Common myeloid progenitor, CD34-positive (primary cell): ENCODE measurements around the gene PTPRN2.

ENCODE experiments used
- CTCF ChIA-PET: fragments of 350-600 bp; sonication (Branson Sonifier 250); formaldehyde crosslinking; loops from one replicate; lab custom pipeline; 2021; ENCODE audit warnings: antibody characterized with exemption; lab: Charles Lee
- POLR2A ChIA-PET: fragments of 350-600 bp; sonication (Branson Sonifier 250); formaldehyde crosslinking; loops from one replicate; lab custom pipeline; 2021; ENCODE audit warnings: antibody characterized with exemption; lab: Charles Lee
- DNase-seq, 3 donors: peaks; one replicate each; pipeline versions ENCODE4 v3.0.0 to v3.0.0-alpha.2; 2013
- H3K27ac ChIP-seq, 2 experiments: 1 replicate in 1 of 2; 2 replicates in 1 of 2; pipeline ENCODE4 v1.7.0; 2013; ENCODE audit warnings: inconsistent platforms in 2 of 2, low read length in 2 of 2, mild to moderate bottlenecking in 2 of 2, low read depth in 1 of 2, moderate library complexity in 1 of 2; ENCODE audit not compliant: severe bottlenecking in 2 of 2, insufficient read depth in 1 of 2, poor library complexity in 1 of 2
- H3K27me3 ChIP-seq, 5 experiments: replicated peaks in 2 of 5; 1 replicate in 3 of 5; 2 replicates in 2 of 5; pipeline versions ENCODE4 v1.6.1 to v1.7.0; 2013; ENCODE audit warnings: low read length in 4 of 5, mild to moderate bottlenecking in 2 of 5, moderate library complexity in 2 of 5, inconsistent platforms in 1 of 5; ENCODE audit not compliant: insufficient read depth in 5 of 5, control insufficient read depth in 4 of 5
- H3K36me3 ChIP-seq, 4 experiments: 1 replicate in 2 of 4; 2 replicates in 2 of 4; pipeline versions ENCODE4 v1.6.1 to v1.7.0; 2013; ENCODE audit warnings: low read length in 3 of 4, control low read depth in 1 of 4, mild to moderate bottlenecking in 1 of 4; ENCODE audit not compliant: control insufficient read depth in 4 of 4, insufficient read depth in 4 of 4
- H3K4me1 ChIP-seq, 4 experiments: 1 replicate in 3 of 4; 2 replicates in 1 of 4; pipeline versions ENCODE4 v1.6.1 to v1.7.1; 2013; ENCODE audit warnings: low read length in 3 of 4, mild to moderate bottlenecking in 3 of 4, control low read depth in 1 of 4, inconsistent platforms in 1 of 4, moderate library complexity in 1 of 4; ENCODE audit not compliant: control insufficient read depth in 4 of 4, insufficient read depth in 4 of 4; ENCODE audit errors: control extremely low read depth in 1 of 4
- H3K4me3 ChIP-seq, 7 experiments: 1 replicate in 4 of 7; 2 replicates in 3 of 7; pipeline versions ENCODE4 v1.5.1 to v1.7.0; 2013; ENCODE audit warnings: mild to moderate bottlenecking in 7 of 7, low read length in 6 of 7, moderate library complexity in 6 of 7, inconsistent platforms in 2 of 7, low read depth in 2 of 7, control low read depth in 1 of 7; ENCODE audit not compliant: insufficient read depth in 4 of 7, control insufficient read depth in 1 of 7; ENCODE audit errors: extremely low read depth in 1 of 7
- H3K9me3 ChIP-seq, 5 experiments: 1 replicate in 4 of 5; 2 replicates in 1 of 5; pipeline versions ENCODE4 v1.6.1 to v1.7.1; 2013; ENCODE audit warnings: low read length in 4 of 5, mild to moderate bottlenecking in 2 of 5, inconsistent platforms in 1 of 5, low read depth in 1 of 5, moderate library complexity in 1 of 5; ENCODE audit not compliant: control insufficient read depth in 4 of 5, insufficient read depth in 2 of 5; ENCODE audit errors: control extremely low read depth in 1 of 5
- WGBS: methylation state at CpG from one replicate; pipeline ENCODE4 v1.1.5; 2013; ENCODE audit not compliant: insufficient coverage; 5-methylcytosine and 5-hydroxymethylcytosine counted together

PTPRN2 gene

DNA sequence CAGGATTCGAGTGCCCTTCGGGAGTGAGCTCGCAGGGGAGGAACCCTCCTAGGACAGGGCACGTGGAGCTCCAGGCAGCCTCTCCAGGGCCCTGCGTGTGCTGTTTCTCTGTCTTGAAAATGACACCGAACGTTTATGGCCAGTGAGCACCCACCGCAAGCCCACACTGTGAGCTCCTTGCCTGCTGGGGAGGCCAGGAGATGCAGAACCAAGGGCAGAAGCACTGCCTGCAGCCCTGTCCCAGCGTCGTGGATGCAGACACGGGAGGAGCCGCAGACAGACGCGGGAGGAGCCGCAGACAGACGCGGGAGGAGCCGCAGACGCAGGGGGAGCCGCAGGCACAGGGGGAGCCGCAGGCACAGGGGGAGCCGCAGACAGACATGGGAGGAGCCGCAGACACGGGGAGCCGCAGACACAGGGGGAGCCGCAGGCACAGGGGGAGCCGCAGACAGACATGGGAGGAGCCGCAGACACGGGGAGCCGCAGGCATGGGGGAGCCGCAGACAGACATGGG is 314.4 kb downstream of the PTPRN2 start:
- no peak overlapping the region for H3K4me3 ChIP-seq
- DNase-seq = no peak
- 96% methylated on average over 31 of the region's 31 CpGs for WGBS
- H3K9me3 ChIP-seq = peaks cover 0 to 2% (median 0%) of the 10 kb centered on the region in 5 experiments
- no peaks in the 10 kb centered on the region for H3K27me3 ChIP-seq
- H3K27ac ChIP-seq = no peak overlapping the region
- no peaks in the 10 kb centered on the region for H3K4me1 ChIP-seq
- ChIA-PET POLR2A (no interaction called here), CTCF (no interaction called here)
- H3K36me3 ChIP-seq = no peaks in the 10 kb centered on the region

- Histone ChIP-seq H3K9me3 (peaks cover 0 to 2% (median 0%) of the 10 kb centered on the region in 5 experiments), H3K27me3 (no peaks in the 10 kb centered on the region), H3K36me3 (no peaks in the 10 kb centered on the region), H3K4me3 (no peak overlapping the region), H3K4me1 (no peaks in the 10 kb centered on the region), H3K27ac (no peak overlapping the region)
- DNase-seq = no peak
- 97% methylated on average over 9 of the region's 15 CpGs for WGBS
- ChIA-PET POLR2A (no interaction called here), CTCF (no interaction called here)
Observed at GRCh38 chr7:158272509-158273137, 315.0 kb downstream of the PTPRN2 start.

GRCh38 chr7:158272091-158272490 is 315.5 kb downstream of the PTPRN2 start:
- Histone ChIP-seq H3K9me3 (peaks cover 0 to 2% (median 0%) of the 10 kb centered on the region in 5 experiments), H3K27ac (no peak overlapping the region), H3K27me3 (no peaks in the 10 kb centered on the region), H3K36me3 (no peaks in the 10 kb centered on the region), H3K4me1 (no peaks in the 10 kb centered on the region), H3K4me3 (no peak overlapping the region)
- POLR2A ChIA-PET = no interaction called here
- CTCF ChIA-PET = no interaction called here
- WGBS = 94% methylated on average over 8 of the region's 12 CpGs
- DNase-seq = no peak

DNA sequence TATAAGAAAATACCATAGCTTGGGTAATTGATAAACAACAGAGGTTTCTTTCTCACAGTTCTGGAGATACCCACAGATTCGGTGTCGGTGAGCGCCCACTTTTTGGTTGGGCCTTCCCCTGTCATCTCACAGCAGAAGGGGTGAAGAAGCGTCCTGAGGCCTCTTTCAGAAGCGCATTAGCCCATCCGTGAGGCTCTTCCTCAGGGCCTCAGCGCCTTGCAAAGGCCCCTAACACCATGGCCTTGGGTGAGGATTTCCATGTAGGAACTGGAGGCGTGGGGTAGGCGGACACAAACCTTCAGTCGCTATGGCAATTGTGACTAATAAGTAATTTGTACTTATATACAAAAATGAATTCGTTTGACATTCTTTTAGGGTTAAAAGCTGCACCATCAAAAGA is 316.0 kb downstream of the PTPRN2 start:
- ChIA-PET POLR2A (no interaction called here), CTCF (no interaction called here)
- Histone ChIP-seq H3K36me3 (no peaks in the 10 kb centered on the region), H3K9me3 (peaks cover 0 to 2% (median 0%) of the 10 kb centered on the region in 5 experiments), H3K27ac (no peak overlapping the region), H3K4me1 (no peaks in the 10 kb centered on the region), H3K27me3 (no peaks in the 10 kb centered on the region), H3K4me3 (no peak overlapping the region)
- 86% methylated on average over 7 of the region's 11 CpGs for WGBS
- DNase-seq = no peak

DNA sequence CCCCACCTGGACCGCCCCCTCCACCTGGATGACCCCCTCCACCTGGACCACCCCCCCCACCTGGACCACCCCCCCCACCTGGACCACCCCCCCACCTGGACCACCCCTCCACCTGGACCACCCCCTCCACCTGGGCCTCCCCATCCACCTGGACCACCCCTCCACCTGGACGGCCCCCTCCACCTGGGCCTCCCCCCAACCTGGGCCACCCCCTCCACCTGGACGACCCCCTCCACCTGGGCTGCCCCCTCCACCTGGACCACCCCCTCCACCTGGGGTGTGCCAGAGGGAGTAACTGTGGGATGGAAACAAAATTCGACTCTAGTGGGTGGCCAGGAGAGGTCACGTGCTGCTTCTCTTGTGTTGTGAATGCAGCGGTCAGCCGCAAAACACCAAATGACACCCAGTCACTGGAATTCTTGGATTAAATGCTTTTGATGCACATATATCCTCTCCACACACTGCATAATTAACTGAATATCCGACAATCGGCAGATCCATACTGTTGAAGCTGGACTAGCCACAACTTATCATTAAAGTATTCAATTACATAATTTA is 316.7 kb downstream of the PTPRN2 start:
- ChIA-PET CTCF (no interaction called here), POLR2A (no interaction called here)
- H3K4me3 ChIP-seq = no peak overlapping the region
- no peak for DNase-seq
- H3K27me3 ChIP-seq = no peaks in the 10 kb centered on the region
- 90% methylated on average over 3 of the region's 9 CpGs for WGBS
- peaks cover 0 to 2% (median 0%) of the 10 kb centered on the region in 5 experiments for H3K9me3 ChIP-seq
- no peak overlapping the region for H3K27ac ChIP-seq
- H3K4me1 ChIP-seq = no peaks in the 10 kb centered on the region
- no peaks in the 10 kb centered on the region for H3K36me3 ChIP-seq

GRCh38 chr7:158270106-158270775 is 317.4 kb downstream of the PTPRN2 start:
- 92% methylated on average over 11 of the region's 13 CpGs for WGBS
- no peak for DNase-seq
- Histone ChIP-seq H3K36me3 (no peaks in the 10 kb centered on the region), H3K27ac (no peak overlapping the region), H3K27me3 (no peaks in the 10 kb centered on the region), H3K4me1 (no peaks in the 10 kb centered on the region), H3K9me3 (peaks cover 0 to 4% (median 0%) of the 10 kb centered on the region in 5 experiments), H3K4me3 (no peak overlapping the region)
- CTCF ChIA-PET = no interaction called here
- POLR2A ChIA-PET = no interaction called here
